ENCODE data around the gene EXOC4.

EXOC4 gene

DNA sequence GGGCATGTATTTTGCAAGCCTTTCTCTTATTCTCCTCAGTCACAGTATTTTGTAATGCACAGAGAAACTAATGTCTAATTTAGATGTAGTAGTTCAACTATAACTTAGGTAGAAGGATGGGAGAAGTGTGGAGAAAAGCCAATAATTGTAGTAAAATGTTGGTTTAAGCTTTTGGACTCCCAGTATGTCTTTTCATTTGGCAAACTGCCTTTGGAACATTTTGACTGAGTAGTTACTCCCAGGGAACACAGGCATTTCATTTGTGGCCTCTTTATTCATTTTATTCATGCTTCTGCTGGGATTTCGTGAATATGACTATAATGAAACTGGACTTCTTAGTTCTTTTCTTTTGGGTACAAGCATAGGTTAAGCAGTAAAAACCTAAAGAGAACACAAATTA is 79.0 kb downstream of the EXOC4 start (continued):
- TF ChIP-seq, protein P1, sequence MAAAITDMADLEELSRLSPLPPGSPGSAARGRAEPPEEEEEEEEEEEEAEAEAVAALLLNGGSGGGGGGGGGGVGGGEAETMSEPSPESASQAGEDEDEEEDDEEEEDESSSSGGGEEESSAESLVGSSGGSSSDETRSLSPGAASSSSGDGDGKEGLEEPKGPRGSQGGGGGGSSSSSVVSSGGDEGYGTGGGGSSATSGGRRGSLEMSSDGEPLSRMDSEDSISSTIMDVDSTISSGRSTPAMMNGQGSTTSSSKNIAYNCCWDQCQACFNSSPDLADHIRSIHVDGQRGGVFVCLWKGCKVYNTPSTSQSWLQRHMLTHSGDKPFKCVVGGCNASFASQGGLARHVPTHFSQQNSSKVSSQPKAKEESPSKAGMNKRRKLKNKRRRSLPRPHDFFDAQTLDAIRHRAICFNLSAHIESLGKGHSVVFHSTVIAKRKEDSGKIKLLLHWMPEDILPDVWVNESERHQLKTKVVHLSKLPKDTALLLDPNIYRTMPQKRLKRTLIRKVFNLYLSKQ (tag by site-specific recombination; IDR thresholded peaks at IDR 0.05; ENCODE audit: borderline replicate concordance): no peak
- no peak for TF ChIP-seq ZNF404 (tag by site-specific recombination; IDR thresholded peaks at IDR 0.05)
- TF ChIP-seq ZNF658 (tag by site-specific recombination; IDR thresholded peaks at IDR 0.05): no peak
- TF ChIP-seq, protein P2, sequence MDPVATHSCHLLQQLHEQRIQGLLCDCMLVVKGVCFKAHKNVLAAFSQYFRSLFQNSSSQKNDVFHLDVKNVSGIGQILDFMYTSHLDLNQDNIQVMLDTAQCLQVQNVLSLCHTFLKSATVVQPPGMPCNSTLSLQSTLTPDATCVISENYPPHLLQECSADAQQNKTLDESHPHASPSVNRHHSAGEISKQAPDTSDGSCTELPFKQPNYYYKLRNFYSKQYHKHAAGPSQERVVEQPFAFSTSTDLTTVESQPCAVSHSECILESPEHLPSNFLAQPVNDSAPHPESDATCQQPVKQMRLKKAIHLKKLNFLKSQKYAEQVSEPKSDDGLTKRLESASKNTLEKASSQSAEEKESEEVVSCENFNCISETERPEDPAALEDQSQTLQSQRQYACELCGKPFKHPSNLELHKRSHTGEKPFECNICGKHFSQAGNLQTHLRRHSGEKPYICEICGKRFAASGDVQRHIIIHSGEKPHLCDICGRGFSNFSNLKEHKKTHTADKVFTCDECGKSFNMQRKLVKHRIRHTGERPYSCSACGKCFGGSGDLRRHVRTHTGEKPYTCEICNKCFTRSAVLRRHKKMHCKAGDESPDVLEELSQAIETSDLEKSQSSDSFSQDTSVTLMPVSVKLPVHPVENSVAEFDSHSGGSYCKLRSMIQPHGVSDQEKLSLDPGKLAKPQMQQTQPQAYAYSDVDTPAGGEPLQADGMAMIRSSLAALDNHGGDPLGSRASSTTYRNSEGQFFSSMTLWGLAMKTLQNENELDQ (tag by site-specific recombination; IDR thresholded peaks at IDR 0.05; ENCODE audit: low read depth): no peak
- no peak for TF ChIP-seq FEZF1 (tag by site-specific recombination; IDR thresholded peaks at IDR 0.05)
- no peak for TF ChIP-seq ZNF398 (tag by site-specific recombination; IDR thresholded peaks at IDR 0.05)
- TF ChIP-seq ZNF558 (tag by site-specific recombination; IDR thresholded peaks at IDR 0.05): no peak
- no peak for TF ChIP-seq SP3 (tag by site-specific recombination; IDR thresholded peaks at IDR 0.05)
- no peak for TF ChIP-seq ZNF394 (tag by site-specific recombination; IDR thresholded peaks at IDR 0.05; ENCODE audit: borderline replicate concordance)
- no peak for TF ChIP-seq PRDM1 (tag by site-specific recombination; IDR thresholded peaks at IDR 0.05)

DNA sequence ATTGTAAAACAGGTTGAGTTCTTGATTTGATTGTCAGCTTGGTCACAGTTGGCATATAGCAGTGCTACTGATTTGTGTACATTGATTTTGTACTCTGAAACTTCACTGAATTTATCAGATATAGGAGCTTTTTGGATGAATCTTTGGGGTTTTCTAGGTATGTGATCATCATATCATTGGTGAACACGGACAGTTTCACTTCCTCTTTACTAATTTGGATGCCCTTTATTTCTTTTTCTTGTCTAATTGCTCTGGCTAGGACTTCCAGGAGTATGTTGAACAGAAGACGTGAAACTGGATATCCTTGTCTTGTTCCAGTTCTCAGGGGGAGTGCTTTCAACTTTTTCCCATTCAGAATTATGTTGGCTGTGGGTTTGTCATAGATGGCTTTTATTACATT is 86.9 kb downstream of the EXOC4 start:
- TF ChIP-seq, protein P3, sequence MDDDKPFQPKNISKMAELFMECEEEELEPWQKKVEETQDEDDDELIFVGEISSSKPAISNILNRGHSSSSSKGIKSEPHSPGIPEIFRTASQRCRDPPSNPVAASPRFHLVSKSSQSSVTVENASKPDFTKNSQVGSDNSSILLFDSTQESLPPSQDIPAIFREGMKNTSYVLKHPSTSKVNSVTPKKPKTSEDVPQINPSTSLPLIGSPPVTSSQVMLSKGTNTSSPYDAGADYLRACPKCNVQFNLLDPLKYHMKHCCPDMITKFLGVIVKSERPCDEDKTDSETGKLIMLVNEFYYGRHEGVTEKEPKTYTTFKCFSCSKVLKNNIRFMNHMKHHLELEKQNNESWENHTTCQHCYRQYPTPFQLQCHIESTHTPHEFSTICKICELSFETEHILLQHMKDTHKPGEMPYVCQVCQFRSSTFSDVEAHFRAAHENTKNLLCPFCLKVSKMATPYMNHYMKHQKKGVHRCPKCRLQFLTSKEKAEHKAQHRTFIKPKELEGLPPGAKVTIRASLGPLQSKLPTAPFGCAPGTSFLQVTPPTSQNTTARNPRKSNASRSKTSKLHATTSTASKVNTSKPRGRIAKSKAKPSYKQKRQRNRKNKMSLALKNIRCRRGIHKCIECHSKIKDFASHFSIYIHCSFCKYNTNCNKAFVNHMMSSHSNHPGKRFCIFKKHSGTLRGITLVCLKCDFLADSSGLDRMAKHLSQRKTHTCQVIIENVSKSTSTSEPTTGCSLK (tag by site-specific recombination; IDR thresholded peaks at IDR 0.05): no peak
- TF ChIP-seq ZNF24 (tag by site-specific recombination; IDR thresholded peaks at IDR 0.05) (no peak), ZNF473 (tag by site-specific recombination; IDR thresholded peaks at IDR 0.05) (no peak), MZF1 (tag by site-specific recombination; IDR thresholded peaks at IDR 0.05; ENCODE audit: borderline replicate concordance) (no peak), ZEB2 (tag by site-specific recombination; IDR thresholded peaks at IDR 0.05) (no peak), ZNF639 (tag by site-specific recombination; IDR thresholded peaks at IDR 0.05) (no peak), ZXDB (tag by site-specific recombination; IDR thresholded peaks at IDR 0.05) (no peak), ZNF621 (tag by site-specific recombination; IDR thresholded peaks at IDR 0.05) (no peak), SP2 (tag by site-specific recombination; IDR thresholded peaks at IDR 0.05) (no peak), KLF9 (tag by site-specific recombination; IDR thresholded peaks at IDR 0.05; ENCODE audit: low read depth) (no peak), ZNF202 (tag by site-specific recombination; IDR thresholded peaks at IDR 0.05; ENCODE audit: borderline replicate concordance) (no peak)
- TF ChIP-seq, protein P4, sequence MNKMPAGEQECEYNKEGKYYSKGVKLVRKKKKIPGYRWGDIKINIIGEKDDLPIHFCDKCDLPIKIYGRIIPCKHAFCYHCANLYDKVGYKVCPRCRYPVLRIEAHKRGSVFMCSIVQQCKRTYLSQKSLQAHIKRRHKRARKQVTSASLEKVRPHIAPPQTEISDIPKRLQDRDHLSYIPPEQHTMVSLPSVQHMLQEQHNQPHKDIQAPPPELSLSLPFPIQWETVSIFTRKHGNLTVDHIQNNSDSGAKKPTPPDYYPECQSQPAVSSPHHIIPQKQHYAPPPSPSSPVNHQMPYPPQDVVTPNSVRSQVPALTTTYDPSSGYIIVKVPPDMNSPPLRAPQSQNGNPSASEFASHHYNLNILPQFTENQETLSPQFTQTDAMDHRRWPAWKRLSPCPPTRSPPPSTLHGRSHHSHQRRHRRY (tag by site-specific recombination; IDR thresholded peaks at IDR 0.05): no peak
- TF ChIP-seq, protein P1 (tag by site-specific recombination; IDR thresholded peaks at IDR 0.05; ENCODE audit: borderline replicate concordance): no peak
- CTCF ChIA-PET: no interaction called here
- Histone ChIP-seq H3K36me3 (ENCODE audit: control insufficient read depth in 2 of 2, insufficient read depth in 1 of 2, low read length in 2 of 2) (no peaks in the 10 kb centered on the region), H3K4me3 (ENCODE audit: low read depth, low read length) (no peak overlapping the region), H3K4me1 (ENCODE audit: control insufficient read depth, insufficient read depth, low read length) (no peaks in the 10 kb centered on the region), H3K9me3 (ENCODE audit: control insufficient read depth, insufficient read depth, low read depth, low read length) (no peaks in the 10 kb centered on the region; the same call in 1 of the 2 replicates), H3K27ac (ENCODE audit: extremely low read depth, low read depth, low read length) (no peak overlapping the region)
- POLR2A ChIA-PET: no interaction called here
